ENCODE results near the gene GALNT7.

The GALNT7 gene

GRCh38 chr4:173269280-173269679, 100.7 kb downstream of the GALNT7 start:
- no peak for DNase-seq

GRCh38 chr4:173270312-173271027, 101.9 kb downstream of the GALNT7 start:
- no peak for DNase-seq

- no peak for DNase-seq
Measured at GRCh38 chr4:173272314-173272713, 103.7 kb downstream of the GALNT7 start.

- DNase-seq = no peak
Measured at GRCh38 chr4:173272996-173273395, 104.4 kb downstream of the GALNT7 start.

- no peak for DNase-seq
Measured at GRCh38 chr4:173273941-173274340, 105.3 kb downstream of the GALNT7 start.

GRCh38 chr4:173274744-173275143, 106.1 kb downstream of the GALNT7 start:
- DNase-seq = no peak

- DNase-seq = no peak
Measured at GRCh38 chr4:173275150-173275549, 106.5 kb downstream of the GALNT7 start.

- no peak for DNase-seq
Measured at GRCh38 chr4:173277340-173277739, 108.7 kb downstream of the GALNT7 start.

GRCh38 chr4:173280998-173281397, 112.4 kb downstream of the GALNT7 start:
- DNase-seq = no peak

GRCh38 chr4:173281406-173282255, 113.0 kb downstream of the GALNT7 start:
- DNase-seq = no peak

GRCh38 chr4:173282256-173282562, 113.6 kb downstream of the GALNT7 start:
- no peak for DNase-seq

GRCh38 chr4:173282626-173283025, 114.0 kb downstream of the GALNT7 start:
- DNase-seq = no peak

GRCh38 chr4:173284463-173284862, 115.9 kb downstream of the GALNT7 start:
- DNase-seq = no peak

GRCh38 chr4:173287486-173287885, 118.9 kb downstream of the GALNT7 start:
- no peak for DNase-seq

GRCh38 chr4:173288296-173288695, 119.7 kb downstream of the GALNT7 start:
- DNase-seq = peak; percentile 70

- DNase-seq = no peak
Measured at GRCh38 chr4:173288698-173289352, 120.2 kb downstream of the GALNT7 start.

- no peak for DNase-seq
Measured at GRCh38 chr4:173289353-173289727, 120.7 kb downstream of the GALNT7 start.

- no peak for DNase-seq
Measured at GRCh38 chr4:173291899-173292298, 123.3 kb downstream of the GALNT7 start.

- DNase-seq = no peak
Measured at GRCh38 chr4:173293663-173294062, 125.1 kb downstream of the GALNT7 start.

- no peak for DNase-seq
Measured at GRCh38 chr4:173294444-173294843, 125.8 kb downstream of the GALNT7 start.

GRCh38 chr4:173301518-173302201, 133.0 kb downstream of the GALNT7 start:
- DNase-seq = peak; percentile 53

GRCh38 chr4:173307778-173308177, 139.2 kb downstream of the GALNT7 start:
- no peak for DNase-seq

- DNase-seq = no peak
Measured at GRCh38 chr4:173311368-173311767, 142.8 kb downstream of the GALNT7 start.
